NCI-H2196 treated with DMSO at 0.1 percent for 48 hours (cell line): ENCODE results near the gene EPS8L2.

ENCODE experiments used
- DNase-seq: peaks from one replicate; lab custom pipeline; 2025; ENCODE audit not compliant: unreplicated experiment; lab: John Stamatoyannopoulos, UW

EPS8L2 gene

DNA sequence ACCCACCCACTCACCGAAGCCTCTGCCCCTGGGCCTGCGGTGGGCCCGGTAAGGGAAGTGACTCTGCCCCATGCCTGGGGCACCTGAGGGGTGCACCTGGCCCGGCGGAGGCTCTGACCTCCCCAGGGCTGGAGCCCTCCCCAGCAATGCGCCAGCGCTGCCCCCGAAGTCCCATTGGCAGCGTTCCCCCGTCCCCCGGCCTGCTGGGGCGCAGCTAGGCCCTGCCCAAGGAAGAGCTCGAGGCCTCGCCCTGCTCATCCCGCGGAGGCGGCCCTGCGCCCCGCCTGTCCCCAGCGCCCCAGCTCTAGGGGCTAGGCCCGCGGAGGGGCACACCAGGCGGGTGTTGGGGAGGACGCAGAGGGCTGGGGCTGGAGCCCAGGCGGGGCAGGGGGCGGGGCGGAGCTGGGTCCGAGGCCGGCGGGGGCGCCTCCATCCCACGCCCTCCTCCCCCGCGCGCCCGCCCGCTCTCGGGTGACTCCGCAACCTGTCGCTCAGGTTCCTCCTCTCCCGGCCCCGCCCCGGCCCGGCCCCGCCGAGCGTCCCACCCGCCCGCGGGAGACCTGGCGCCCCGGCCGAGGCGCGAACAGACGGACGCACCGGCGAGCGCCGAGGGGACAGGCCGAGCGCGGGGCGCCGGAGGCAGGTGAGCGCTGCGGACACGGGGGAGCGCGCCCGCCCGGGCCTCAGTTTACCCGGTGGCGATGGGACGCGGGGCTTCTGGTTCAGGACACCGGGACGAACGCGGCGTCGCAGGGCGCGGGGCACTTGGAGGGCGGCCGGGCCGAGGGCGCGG is at the start of gene EPS8L2:
EPS8L2 (plus strand) TSS at position 586 of the 793 bp plus-strand sequence. CDS start 3,177 bp downstream, outside the sequence.
- DNase-seq: no peak

DNA sequence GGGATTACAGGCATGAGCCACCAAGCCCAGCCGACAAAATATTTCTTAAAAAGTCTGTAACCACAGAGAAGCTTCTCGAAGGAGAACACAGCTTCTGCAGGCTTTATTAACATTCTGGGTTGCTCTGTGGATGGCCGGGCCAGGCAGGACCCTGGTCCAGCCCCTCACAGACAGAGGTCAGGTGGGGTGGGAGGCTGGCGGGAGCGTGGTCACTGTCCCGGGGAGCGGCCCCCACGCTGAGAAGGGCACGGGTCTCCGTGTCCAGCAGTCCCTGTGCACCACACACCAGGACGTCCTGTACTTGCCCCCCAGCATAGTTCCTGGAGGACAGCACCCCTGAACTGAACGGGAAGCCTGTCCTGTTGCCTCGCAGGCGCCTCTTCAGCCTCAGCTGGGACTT is 49.6 kb upstream of the EPS8L2 start:
- DNase-seq: no peak

DNA sequence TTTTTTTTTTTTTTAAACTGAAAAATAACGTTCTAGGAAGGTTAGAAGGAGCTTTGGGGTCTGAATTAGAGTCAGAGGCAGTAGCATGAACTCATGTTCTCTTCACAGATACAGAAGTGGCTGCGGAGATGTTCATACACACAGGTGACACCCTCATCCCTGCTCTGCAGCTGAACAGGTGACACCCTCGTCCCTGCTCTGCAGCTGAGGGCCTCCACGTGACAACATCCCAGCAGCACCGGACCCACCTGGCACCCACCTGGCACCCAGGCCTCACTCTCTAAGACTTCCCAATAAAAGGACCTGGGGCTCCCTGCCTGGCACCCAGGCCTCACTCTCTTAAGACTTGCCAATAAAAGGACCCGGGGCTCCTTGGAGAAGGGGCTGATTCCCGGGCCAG is 49.2 kb upstream of the EPS8L2 start:
- DNase-seq: no peak

DNA sequence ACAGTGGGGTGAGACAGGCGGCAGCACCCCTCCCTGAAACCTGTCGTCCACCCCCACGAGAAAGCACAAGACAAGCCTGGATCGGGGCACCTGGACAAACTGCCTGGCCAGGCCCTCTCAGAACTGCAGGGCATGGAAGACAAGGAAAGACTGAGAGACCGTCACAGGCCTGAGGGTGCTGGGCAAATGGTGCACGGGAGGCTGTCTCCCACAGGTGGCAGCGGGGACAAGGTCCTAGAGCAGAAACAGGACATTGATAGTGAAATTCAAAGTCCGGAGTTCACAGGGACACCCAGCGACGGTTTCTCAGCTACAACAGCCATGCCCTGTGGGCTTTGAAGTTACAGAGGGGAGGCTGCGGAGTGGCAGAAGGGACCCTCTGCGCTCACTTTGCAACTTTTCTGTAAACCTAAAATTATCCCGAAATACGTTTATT is 48.3 kb upstream of the EPS8L2 start:
- DNase-seq: no peak

- DNase-seq: no peak
Measured at GRCh38 chr11:659532-660085, 46.4 kb upstream of the EPS8L2 start.

DNA sequence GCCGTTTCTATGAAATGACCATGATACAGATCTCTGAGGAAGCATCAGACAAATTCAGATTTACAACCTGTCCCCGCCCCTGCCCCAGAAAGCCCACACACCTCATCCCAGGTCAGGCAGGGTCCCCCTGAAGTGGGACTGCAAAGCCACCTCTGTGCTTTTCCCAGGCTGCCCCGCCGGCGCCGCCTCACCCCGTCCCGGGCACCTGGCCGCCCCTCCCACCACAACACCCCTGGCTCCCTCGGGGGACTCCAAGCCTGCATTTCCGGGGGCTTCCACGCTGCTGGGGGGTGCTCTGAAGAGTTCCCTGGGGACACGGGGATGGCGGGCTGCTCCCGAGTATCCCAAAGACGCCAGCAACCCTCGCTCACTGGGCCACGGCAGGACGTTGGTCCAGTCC is 45.8 kb upstream of the EPS8L2 start:
- DNase-seq: no peak

DNA sequence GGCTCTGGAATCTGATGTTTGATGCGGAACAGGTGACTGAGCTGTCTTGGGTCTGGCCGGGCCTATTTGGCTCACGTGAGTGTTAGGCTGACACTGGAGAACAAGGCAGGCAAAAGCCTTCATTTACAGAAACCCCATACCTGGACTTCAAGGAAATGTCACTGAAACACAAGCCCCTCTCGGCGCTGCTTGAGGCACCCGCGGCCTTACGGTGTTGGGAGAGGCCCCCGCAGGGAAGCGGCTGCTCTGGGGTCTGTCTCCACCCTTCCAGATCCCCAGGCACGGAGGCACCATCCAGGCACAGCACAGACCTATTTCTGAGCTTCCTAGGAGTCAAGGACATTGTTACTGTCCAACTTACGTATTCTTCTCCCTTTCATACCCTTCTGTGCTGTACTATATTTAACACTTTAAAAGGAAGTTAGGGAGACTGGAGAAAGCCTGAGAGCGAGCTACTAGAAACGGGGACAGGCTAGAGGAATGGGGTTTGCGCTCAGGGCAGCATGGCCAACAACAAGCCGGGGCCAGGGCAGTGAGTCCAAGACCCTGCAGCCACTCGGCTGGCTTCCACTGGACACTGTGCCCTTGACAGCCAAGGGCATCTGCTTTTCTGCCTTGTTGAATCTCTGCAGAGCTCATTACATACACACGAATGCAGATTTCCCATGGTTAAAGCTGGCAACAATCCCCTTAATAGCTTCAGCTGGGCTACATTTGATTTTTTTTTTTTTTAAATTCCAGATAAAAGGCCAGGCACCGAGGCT is 45.2 kb upstream of the EPS8L2 start:
- DNase-seq: no peak

- peak; percentile 9 for DNase-seq
Measured at GRCh38 chr11:662689-663274, 43.2 kb upstream of the EPS8L2 start.

DNA sequence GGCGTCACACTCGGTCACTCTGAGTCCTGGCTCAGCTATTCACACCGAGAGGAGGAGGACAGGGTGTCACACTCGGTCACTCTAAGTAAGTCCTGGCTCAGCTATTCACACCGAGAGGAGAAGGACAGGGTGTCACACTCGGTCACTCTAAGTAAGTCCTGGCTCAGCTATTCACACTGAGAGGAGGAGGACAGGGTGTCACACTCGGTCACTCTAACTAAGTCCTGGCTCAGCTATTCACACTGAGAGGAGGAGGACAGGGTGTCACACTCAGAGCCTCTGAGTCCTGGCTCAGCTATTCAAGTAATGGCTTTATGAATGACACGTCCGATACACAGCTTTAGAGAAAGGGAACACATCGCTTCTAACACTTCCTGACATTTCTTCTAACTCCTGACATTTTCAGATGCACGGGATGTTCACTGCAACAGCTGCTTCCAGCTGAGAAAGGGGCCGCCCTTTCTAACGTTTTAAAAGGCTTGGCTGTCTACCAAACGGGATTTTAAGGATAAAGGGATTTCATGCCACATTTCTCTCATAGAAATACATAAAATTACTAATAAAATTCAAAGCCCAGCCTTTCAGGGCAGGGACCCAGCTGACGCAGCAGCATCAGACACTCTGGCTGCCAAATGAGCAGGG is 40.8 kb upstream of the EPS8L2 start:
- no peak for DNase-seq

- DNase-seq: no peak
Measured at GRCh38 chr11:665704-666281, 40.2 kb upstream of the EPS8L2 start.

DNA sequence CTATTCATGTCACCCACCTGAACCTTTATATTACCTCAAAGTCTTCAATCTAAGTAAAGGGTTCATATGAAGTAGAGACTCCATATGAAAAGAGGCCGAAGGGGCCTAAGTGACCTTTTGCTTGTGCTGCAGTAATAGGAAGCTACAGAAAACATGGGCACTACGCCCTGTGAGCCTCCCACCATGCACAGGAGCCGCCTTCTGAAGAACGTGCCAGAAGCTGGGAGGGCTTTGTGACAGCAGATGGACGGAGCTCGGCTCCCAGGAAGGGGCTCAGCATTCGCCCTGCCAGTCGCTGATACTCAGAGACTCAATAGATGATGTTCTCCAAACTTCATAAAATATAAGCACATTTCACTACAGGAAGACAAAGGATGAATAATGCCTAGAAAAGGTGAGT is 32.2 kb upstream of the EPS8L2 start:
- no peak for DNase-seq

- no peak for DNase-seq
Measured at GRCh38 chr11:674406-674805, 31.6 kb upstream of the EPS8L2 start.

GRCh38 chr11:678297-678696 is 27.7 kb upstream of the EPS8L2 start:
- DNase-seq: no peak

- no peak for DNase-seq
Measured at GRCh38 chr11:679271-680207, 26.5 kb upstream of the EPS8L2 start.

GRCh38 chr11:680476-680875 is 25.6 kb upstream of the EPS8L2 start:
- no peak for DNase-seq

DNA sequence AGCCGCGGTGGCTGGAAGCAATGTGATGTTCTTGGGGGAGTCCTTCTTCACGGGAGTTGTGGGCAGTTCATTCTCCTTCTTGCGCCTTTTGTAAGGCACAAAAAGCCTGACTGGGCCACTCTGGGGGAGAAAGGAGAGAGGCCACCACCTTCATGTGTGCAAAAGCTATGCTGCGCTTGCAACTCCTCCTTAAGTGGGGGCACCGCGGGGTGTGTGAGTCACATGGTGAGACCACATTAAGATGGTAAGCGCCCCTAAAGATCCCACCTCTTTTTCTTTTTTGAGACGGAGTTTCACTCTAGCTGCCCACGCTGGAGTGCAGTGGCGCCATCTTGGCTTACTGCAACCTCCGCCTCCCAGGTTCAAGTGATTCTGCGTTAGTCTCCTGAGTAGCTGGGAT is 25.1 kb upstream of the EPS8L2 start:
- DNase-seq: no peak

DNA sequence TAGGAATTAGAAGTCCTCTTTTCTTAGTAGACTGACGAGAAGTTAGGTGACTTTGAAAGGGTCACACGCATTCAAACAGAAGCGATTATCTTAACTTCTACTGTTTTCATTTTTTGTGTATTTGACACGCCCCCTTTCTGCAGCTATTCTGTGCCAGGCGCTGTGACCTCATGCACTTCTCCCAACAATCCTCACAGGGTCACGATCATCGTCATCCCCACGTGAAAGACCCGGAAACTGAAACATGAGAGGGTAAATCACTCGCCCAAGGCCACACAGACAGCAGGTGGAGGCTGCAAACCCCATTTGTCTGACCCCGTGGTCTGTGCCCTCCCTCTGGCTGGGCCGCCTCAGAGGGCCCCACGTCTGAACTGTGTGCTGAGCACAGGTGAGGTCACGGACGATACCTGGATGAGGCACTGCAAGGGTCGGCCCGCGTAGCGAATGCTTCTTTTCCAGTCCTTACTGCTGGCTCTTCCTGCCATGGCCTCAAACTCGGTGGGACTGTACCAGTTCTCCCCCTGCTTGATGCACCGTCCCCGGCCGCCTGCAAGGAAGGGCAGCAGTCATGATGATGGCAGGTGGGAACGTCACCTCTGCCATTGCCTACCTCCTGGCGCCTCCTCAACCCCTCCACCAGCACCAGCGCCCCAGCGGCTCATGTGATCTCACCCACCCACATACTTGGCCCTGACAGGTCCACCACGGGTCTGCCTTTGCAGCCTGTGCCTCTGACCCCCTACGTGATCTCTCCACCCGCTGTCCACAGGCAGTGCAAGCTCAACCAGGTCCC is 19.4 kb upstream of the EPS8L2 start:
- no peak for DNase-seq

GRCh38 chr11:687751-688150 is 18.3 kb upstream of the EPS8L2 start:
- DNase-seq: no peak

- DNase-seq: no peak
Measured at GRCh38 chr11:688681-689080, 17.4 kb upstream of the EPS8L2 start.
